ENCODE data around the gene AK9. TPM values are rescaled to one million over a fixed set of nuclear protein-coding genes. Genes with fewer than 3 reads are reported as not detected.

AK9 gene
- polyA plus RNA-seq, 2 of the 4 experiments (the other 2 are of a cell fraction): 2.2 to 4.7 TPM

DNA sequence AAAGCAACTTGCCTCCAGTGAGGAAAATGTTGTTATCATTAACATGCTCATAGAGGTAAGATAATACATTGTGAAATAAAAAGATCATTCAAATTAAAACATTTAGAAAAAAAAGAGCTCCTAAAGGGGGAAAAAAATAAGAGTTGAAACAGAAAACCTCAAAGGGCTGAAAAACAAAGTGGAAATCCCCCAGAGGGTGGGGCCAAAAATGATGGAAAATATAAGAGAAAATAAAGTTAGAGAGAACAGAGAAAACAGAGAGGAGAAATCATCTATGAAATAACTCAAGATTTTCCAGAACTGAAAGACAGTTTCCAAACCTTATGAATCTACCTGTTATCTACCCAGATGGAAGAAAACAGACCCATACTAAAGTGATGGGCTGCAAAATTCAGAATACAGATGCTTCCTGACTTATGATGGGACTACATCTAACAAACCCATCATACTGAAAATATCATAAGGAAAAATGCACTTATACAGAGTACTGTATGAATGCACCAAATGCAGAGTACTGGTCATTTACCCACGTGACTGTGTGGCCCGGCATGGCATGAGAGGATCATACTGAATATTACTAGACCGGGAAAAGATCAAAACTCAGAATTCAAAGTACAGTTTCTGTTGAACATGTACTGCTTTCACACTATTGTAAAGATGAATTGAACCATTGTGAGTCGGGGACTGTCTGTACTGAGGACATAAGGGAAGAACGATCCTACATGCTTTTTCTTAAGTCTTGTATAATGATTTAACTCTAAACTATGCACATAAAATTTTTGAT, 212.0 kb downstream of the AK9 start:
- peaks cover 43% of the 10 kb centered on the region; the same call in 2 of the 3 replicates for H3K4me1 ChIP-seq
- no peak overlapping the region for H3K27ac ChIP-seq
- FAIRE-seq (no peak), ATAC-seq (no peak), DNase-seq (ENCODE audit: low read depth in 1 of 2, low spot score in 1 of 2) (no peak)
- H3K4me3 ChIP-seq: no peak overlapping the region
- peak overlapping the region; percentile 48 for H3K4me2 ChIP-seq
- H3K9me3 ChIP-seq: no peaks in the 10 kb centered on the region
- 82% methylated on average over 5 of the region's 5 CpGs for WGBS (ENCODE audit: missing lambda C conversion rate)
- POLR2A ChIA-PET: interaction anchor here (0.7 kb wide), 1 partner anchor 212 kb away, joined by 6 read pairs; the partner anchor contains the start of genes AK9 and FIG4
- TF ChIP-seq, protein P1, sequence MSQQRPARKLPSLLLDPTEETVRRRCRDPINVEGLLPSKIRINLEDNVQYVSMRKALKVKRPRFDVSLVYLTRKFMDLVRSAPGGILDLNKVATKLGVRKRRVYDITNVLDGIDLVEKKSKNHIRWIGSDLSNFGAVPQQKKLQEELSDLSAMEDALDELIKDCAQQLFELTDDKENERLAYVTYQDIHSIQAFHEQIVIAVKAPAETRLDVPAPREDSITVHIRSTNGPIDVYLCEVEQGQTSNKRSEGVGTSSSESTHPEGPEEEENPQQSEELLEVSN (IDR thresholded peaks at IDR 0.05; ENCODE audit: borderline replicate concordance, low read depth): no peak
- TF ChIP-seq HOXA7 (CRISPR knock-in tag; IDR thresholded peaks at IDR 0.05): no peak
- TF ChIP-seq POLR2A (IDR thresholded peaks at IDR 0.05; ENCODE audit: low read length): no peak
- TF ChIP-seq HDAC2 (IDR thresholded peaks at IDR 0.05): no peak
- TF ChIP-seq SMC3 (IDR thresholded peaks at IDR 0.05): no peak
- TF ChIP-seq TFCP2L1 (CRISPR knock-in tag; IDR thresholded peaks at IDR 0.05): no peak
- TF ChIP-seq USF2 (IDR thresholded peaks at IDR 0.05): no peak
- no peak for TF ChIP-seq CHD4 (IDR thresholded peaks at IDR 0.05; ENCODE audit: borderline replicate concordance)
- TF ChIP-seq, protein P2, sequence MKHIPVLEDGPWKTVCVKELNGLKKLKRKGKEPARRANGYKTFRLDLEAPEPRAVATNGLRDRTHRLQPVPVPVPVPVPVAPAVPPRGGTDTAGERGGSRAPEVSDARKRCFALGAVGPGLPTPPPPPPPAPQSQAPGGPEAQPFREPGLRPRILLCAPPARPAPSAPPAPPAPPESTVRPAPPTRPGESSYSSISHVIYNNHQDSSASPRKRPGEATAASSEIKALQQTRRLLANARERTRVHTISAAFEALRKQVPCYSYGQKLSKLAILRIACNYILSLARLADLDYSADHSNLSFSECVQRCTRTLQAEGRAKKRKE (CRISPR knock-in tag; IDR thresholded peaks at IDR 0.05; ENCODE audit: low read depth): no peak
- TF ChIP-seq EP300 (IDR thresholded peaks at IDR 0.05): no peak
- TF ChIP-seq, protein P3, sequence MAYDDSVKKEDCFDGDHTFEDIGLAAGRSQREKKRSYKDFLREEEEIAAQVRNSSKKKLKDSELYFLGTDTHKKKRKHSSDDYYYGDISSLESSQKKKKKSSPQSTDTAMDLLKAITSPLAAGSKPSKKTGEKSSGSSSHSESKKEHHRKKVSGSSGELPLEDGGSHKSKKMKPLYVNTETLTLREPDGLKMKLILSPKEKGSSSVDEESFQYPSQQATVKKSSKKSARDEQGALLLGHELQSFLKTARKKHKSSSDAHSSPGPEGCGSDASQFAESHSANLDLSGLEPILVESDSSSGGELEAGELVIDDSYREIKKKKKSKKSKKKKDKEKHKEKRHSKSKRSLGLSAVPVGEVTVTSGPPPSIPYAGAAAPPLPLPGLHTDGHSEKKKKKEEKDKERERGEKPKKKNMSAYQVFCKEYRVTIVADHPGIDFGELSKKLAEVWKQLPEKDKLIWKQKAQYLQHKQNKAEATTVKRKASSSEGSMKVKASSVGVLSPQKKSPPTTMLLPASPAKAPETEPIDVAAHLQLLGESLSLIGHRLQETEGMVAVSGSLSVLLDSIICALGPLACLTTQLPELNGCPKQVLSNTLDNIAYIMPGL (CRISPR knock-in tag; IDR thresholded peaks at IDR 0.05; ENCODE audit: borderline replicate concordance): no peak
- TF ChIP-seq, protein P4, sequence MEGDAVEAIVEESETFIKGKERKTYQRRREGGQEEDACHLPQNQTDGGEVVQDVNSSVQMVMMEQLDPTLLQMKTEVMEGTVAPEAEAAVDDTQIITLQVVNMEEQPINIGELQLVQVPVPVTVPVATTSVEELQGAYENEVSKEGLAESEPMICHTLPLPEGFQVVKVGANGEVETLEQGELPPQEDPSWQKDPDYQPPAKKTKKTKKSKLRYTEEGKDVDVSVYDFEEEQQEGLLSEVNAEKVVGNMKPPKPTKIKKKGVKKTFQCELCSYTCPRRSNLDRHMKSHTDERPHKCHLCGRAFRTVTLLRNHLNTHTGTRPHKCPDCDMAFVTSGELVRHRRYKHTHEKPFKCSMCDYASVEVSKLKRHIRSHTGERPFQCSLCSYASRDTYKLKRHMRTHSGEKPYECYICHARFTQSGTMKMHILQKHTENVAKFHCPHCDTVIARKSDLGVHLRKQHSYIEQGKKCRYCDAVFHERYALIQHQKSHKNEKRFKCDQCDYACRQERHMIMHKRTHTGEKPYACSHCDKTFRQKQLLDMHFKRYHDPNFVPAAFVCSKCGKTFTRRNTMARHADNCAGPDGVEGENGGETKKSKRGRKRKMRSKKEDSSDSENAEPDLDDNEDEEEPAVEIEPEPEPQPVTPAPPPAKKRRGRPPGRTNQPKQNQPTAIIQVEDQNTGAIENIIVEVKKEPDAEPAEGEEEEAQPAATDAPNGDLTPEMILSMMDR (IDR thresholded peaks at IDR 0.05): no peak
- no peak for TF ChIP-seq SREBF2 (IDR thresholded peaks at IDR 0.05)
- CTCF ChIA-PET: interaction anchor here (0.7 to 0.8 kb wide), 2 partner anchors 15 to 708 kb away, joined by 4 to 5 read pairs; no protein-coding TSS in a partner anchor

GRCh38 chr6:109478222-109478805, 212.7 kb downstream of the AK9 start:
- no peaks in the 10 kb centered on the region for H3K9me3 ChIP-seq
- no peak overlapping the region for H3K4me3 ChIP-seq
- ChIA-PET POLR2A (no interaction called here), CTCF (interaction anchor here (0.7 to 0.8 kb wide), 2 partner anchors 15 to 709 kb away, joined by 4 to 5 read pairs; no protein-coding TSS in a partner anchor)
- DNase-seq (ENCODE audit: low read depth in 1 of 2, low spot score in 1 of 2) (no peak), FAIRE-seq (no peak), ATAC-seq (no peak)
- H3K27ac ChIP-seq: no peak overlapping the region
- H3K4me2 ChIP-seq: peak overlapping the region; percentile 48
- H3K4me1 ChIP-seq: peaks cover 43% of the 10 kb centered on the region; the same call in 2 of the 3 replicates
- WGBS (ENCODE audit: missing lambda C conversion rate): 88% methylated on average over 9 of the region's 9 CpGs
- TF ChIP-seq NR3C1 (IDR thresholded peaks at IDR 0.05) (no peak), HOXB5 (CRISPR knock-in tag; IDR thresholded peaks at IDR 0.05) (no peak), HEYL (CRISPR knock-in tag; IDR thresholded peaks at IDR 0.05) (no peak), CBX2 (IDR thresholded peaks at IDR 0.05; ENCODE audit: borderline replicate concordance, low read depth) (no peak), JUN (IDR thresholded peaks at IDR 0.05) (no peak), ZSCAN20 (CRISPR knock-in tag; IDR thresholded peaks at IDR 0.05) (no peak), USF2 (IDR thresholded peaks at IDR 0.05) (no peak), POLR2A (IDR thresholded peaks at IDR 0.05; ENCODE audit: low read length) (no peak), FOSL2 (IDR thresholded peaks at IDR 0.05) (no peak), FOSL2 (CRISPR knock-in tag; IDR thresholded peaks at IDR 0.05) (no peak), ZC3H11A (IDR thresholded peaks at IDR 0.05) (no peak), CBX8 (IDR thresholded peaks at IDR 0.05) (no peak), BHLHE40 (IDR thresholded peaks at IDR 0.05; ENCODE audit: low read depth, low read length) (no peak), EHF (CRISPR knock-in tag; IDR thresholded peaks at IDR 0.05) (no peak), MAZ (IDR thresholded peaks at IDR 0.05; ENCODE audit: borderline replicate concordance, low read depth, low read length) (no peak)
- TF ChIP-seq, protein P5, sequence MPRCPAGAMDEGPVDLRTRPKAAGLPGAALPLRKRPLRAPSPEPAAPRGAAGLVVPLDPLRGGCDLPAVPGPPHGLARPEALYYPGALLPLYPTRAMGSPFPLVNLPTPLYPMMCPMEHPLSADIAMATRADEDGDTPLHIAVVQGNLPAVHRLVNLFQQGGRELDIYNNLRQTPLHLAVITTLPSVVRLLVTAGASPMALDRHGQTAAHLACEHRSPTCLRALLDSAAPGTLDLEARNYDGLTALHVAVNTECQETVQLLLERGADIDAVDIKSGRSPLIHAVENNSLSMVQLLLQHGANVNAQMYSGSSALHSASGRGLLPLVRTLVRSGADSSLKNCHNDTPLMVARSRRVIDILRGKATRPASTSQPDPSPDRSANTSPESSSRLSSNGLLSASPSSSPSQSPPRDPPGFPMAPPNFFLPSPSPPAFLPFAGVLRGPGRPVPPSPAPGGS (IDR thresholded peaks at IDR 0.05): no peak
- TF ChIP-seq, protein P6, sequence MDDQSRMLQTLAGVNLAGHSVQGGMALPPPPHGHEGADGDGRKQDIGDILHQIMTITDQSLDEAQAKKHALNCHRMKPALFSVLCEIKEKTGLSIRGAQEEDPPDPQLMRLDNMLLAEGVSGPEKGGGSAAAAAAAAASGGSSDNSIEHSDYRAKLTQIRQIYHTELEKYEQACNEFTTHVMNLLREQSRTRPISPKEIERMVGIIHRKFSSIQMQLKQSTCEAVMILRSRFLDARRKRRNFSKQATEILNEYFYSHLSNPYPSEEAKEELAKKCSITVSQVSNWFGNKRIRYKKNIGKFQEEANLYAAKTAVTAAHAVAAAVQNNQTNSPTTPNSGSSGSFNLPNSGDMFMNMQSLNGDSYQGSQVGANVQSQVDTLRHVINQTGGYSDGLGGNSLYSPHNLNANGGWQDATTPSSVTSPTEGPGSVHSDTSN (IDR thresholded peaks at IDR 0.05): no peak

Measured in A549 (cell line).